Endothelial cell of umbilical vein (primary cell): ENCODE data around the gene ECI1. TPM values are rescaled to one million over a fixed set of nuclear protein-coding genes. Genes with fewer than 3 reads are reported as not detected.

Source experiments
- BruUV-seq: library from RNA; stranded (reverse); fragments of 400-500 nt; replicated peaks from 2 replicates; lab custom pipeline; 2021; lab: Mats Ljungman, UMichigan
- CTCF ChIA-PET: fragments of 300-600, 350-600 bp; sonication (Branson Sonifier 250); formaldehyde crosslinking; loops from one replicate; lab custom pipeline; 2021; ENCODE audit warnings: antibody characterized with exemption, inconsistent platforms; lab: Charles Lee
- POLR2A ChIA-PET: fragments of 300-600, 350-600 bp; sonication (Branson Sonifier 250); formaldehyde crosslinking; loops from one replicate; lab custom pipeline; 2021; ENCODE audit warnings: antibody characterized with exemption, inconsistent platforms; lab: Charles Lee
- DNase-seq: peaks from one replicate; pipeline ENCODE4 v3.0.0-alpha.2; 2011; ENCODE audit warnings: low read depth, low spot score
- FAIRE-seq: peaks from 2 replicates; lab custom pipeline; 2011; peaks lifted over from hg19 to GRCh38; lab: Jason Lieb, UNC
- H2AFZ ChIP-seq: 2 replicates; pipeline ENCODE4 v1.6.0; 2012; ENCODE audit warnings: low read depth, low read length, control low read depth, inconsistent platforms
- H3K27ac ChIP-seq: 2 replicates; pipeline ENCODE4 v1.5.1; 2011; ENCODE audit warnings: low read depth, mild to moderate bottlenecking, control low read depth, low read length, moderate library complexity; ENCODE audit not compliant: insufficient read depth
- H3K27me3 ChIP-seq, 2 experiments: 2 replicates each; pipeline versions ENCODE4 v1.6.0 to v1.6.1; 2011; ENCODE audit warnings: low read length in 2 of 2, mixed read lengths in 1 of 2; ENCODE audit not compliant: control insufficient read depth in 2 of 2, insufficient read depth in 2 of 2
- H3K36me3 ChIP-seq, 2 experiments: 2 replicates in 1 of 2; 3 replicates in 1 of 2; pipeline ENCODE4 v1.5.1; 2011; ENCODE audit warnings: low read length in 2 of 2, mild to moderate bottlenecking in 1 of 2, moderate library complexity in 1 of 2; ENCODE audit not compliant: control insufficient read depth in 2 of 2, insufficient read depth in 2 of 2; ENCODE audit errors: extremely low read depth in 1 of 2
- H3K4me1 ChIP-seq: 3 replicates; pipeline ENCODE4 v1.5.1; 2011; ENCODE audit warnings: mild to moderate bottlenecking, low read length; ENCODE audit not compliant: control insufficient read depth, insufficient read depth; ENCODE audit errors: extremely low read depth
- H3K4me2 ChIP-seq: 2 replicates; pipeline ENCODE4 v1.6.1; 2011; ENCODE audit warnings: low read length, control low read depth, mixed read lengths; ENCODE audit not compliant: insufficient read depth
- H3K4me3 ChIP-seq, 3 experiments: fragments of 200-600 bp in 1 of 3; sonication (generic), shearing (Covaris generic) in 1 of 3; replicated peaks in 1 of 3; 2 replicates each; pipeline ENCODE4 v1.5.1; 2011 to 2016; ENCODE audit warnings: control low read depth in 3 of 3, low read length in 3 of 3, mild to moderate bottlenecking in 2 of 3, inconsistent platforms in 1 of 3, low read depth in 1 of 3, moderate library complexity in 1 of 3; ENCODE audit not compliant: insufficient read depth in 1 of 3
- H3K79me2 ChIP-seq: 2 replicates; pipeline ENCODE4 v1.6.0; 2012; ENCODE audit warnings: low read length, inconsistent platforms; ENCODE audit not compliant: control insufficient read depth, insufficient read depth
- H3K9ac ChIP-seq: replicated peaks from 2 replicates; pipeline ENCODE3; 2011; ENCODE audit warnings: low read length, control low read depth; ENCODE audit not compliant: insufficient read depth; ENCODE audit errors: extremely low read depth
- H3K9me1 ChIP-seq: replicated peaks from 3 replicates; pipeline ENCODE4 v1.6.0; 2011; ENCODE audit warnings: mild to moderate bottlenecking, low read length; ENCODE audit not compliant: control insufficient read depth, insufficient read depth; ENCODE audit errors: extremely low read depth
- H3K9me3 ChIP-seq: replicated peaks from 2 replicates; pipeline ENCODE4 v1.5.1; 2012; ENCODE audit warnings: low read length, inconsistent platforms; ENCODE audit not compliant: control insufficient read depth, insufficient read depth
- H4K20me1 ChIP-seq: replicated peaks from 2 replicates; pipeline ENCODE3; 2011; ENCODE audit warnings: mild to moderate bottlenecking, low read length; ENCODE audit not compliant: control insufficient read depth, insufficient read depth; ENCODE audit errors: extremely low read depth
- CTCF ChIP-seq, 2 donors: IDR thresholded peaks; 1 replicate in 1 of 2; 2 replicates in 1 of 2; pipeline ENCODE4 v1.5.1; 2011; ENCODE audit warnings: low read length in 2 of 2, mild to moderate bottlenecking in 2 of 2, moderate library complexity in 2 of 2, control low read depth in 1 of 2, inconsistent platforms in 1 of 2, low read depth in 1 of 2; ENCODE audit not compliant: insufficient read depth in 1 of 2; ENCODE audit errors: extremely low read depth in 1 of 2
- GATA2 ChIP-seq: IDR thresholded peaks from 2 replicates; pipeline ENCODE4 v1.7.0; 2011; ENCODE audit warnings: low read depth, mild to moderate bottlenecking, moderate library complexity, mixed read lengths, low read length; ENCODE audit not compliant: insufficient read length, insufficient read depth
- dilution Hi-C: fragments of 300-500 bp; cut with MboI; formaldehyde crosslinking; loops from one replicate; pipeline ENCODE4 v1.15.0; 2019; ENCODE audit warnings: low sequenced_read_pairs; ENCODE audit not compliant: extremely low pct_ligation_motif_present
- intact Hi-C: fragments of 100-400 bp; cut with micrococcal nuclease; formaldehyde crosslinking; loops from one replicate; pipeline ENCODE4 v1.10.0; 2022
- polyA plus RNA-seq, 4 experiments: library from polyadenylated mRNA; depleted of rRNA in 3 of 4; stranded (reverse) in 3 of 4; unstranded in 1 of 4; fragments of >200 nt; gene quantifications; 2 replicates each; pipeline versions ENCODE4 v1.2.1 to v1.2.3, GENCODE V29; 2011 to 2012; ENCODE audit warnings: missing spikeins in 1 of 4
- total RNA-seq: library from RNA; stranded (reverse); gene quantifications from 2 replicates; pipeline ENCODE4 v1.2.3, GENCODE V29; 2021

ECI1 gene
- total and polyA plus RNA-seq, 2 donors (not counting 3 experiments of a cell fraction or from before 2014, with no cell fraction given): 43.6 to 48.3 TPM

DNA sequence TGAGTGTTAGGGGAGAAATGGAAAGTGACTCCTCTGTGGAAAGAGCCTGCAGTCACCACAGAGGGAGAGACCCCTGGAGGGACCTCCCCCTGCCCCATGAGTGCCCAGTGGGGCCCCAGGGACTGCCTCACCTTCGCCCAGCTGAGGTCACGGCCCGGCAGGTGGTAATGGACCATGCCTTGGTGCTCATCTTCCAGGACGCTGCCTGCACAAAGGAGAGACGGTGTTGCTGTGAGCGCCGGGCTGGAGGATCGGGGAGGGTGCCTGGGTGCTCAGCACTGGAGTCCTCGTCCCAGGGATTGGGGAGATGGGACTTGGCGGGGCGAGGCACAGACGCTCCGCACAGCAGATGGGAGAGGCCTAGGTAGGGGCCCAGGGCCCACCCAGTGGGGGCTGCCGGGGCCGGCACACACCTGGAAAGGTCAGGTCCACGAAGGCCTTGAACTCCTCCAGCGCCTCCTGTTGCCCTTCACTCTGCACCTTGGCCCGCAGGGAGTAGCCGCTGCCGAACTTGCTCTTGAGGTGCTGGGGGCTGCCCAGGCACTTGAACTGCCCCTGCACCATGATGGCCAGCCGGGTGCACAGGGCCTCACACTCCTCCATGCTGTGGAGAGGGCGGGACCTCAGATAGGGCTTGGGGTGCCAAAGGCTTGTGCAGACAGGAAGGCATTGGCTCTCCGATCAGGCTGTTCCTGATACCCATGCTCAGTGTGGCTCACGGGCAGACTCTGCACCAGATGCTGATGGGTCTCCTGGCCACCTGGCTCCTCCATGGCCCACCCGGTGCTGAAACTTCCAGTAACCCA, 26.3 kb upstream of the ECI1 start:
- Histone ChIP-seq H3K9ac (no peak overlapping the region), H3K4me3 (no peak overlapping the region), H3K4me1 (no peaks in the 10 kb centered on the region), H3K79me2 (no peaks in the 10 kb centered on the region), H3K27ac (no peak overlapping the region), H3K4me2 (no peak overlapping the region), H3K27me3 (no peaks in the 10 kb centered on the region), H4K20me1 (no peaks in the 10 kb centered on the region), H2AFZ (no peak overlapping the region), H3K9me1 (no peaks in the 10 kb centered on the region), H3K9me3 (no peaks in the 10 kb centered on the region), H3K36me3 (peaks cover 0 to 5% of the 10 kb centered on the region in 2 experiments)
- POLR2A ChIA-PET: no interaction called here
- BruUV-seq: no TSS peak
- CTCF ChIA-PET: no interaction called here
- TF ChIP-seq GATA2 (no peak), CTCF (IDR thresholded peaks at IDR 0.05; ENCODE audit: extremely low read depth in 1 of 2, insufficient read depth in 1 of 2, low read depth in 1 of 2, low read length in 2 of 2) (no peak)
- dilution Hi-C loops (no loop called here), intact Hi-C loops (no loop called here)
- FAIRE-seq (no peak), DNase-seq (no peak)
